Measurements from ENCODE around the gene GOLGA5.
A peak's percentile ranks its signal among the peaks of the same experiment; 100 is the strongest.
"Not testable (repeated sequence)": the region's sequence is repeated elsewhere in the genome, so short reads cannot be mapped to it uniquely, and the experiment has no call there.

Gene GOLGA5

GRCh38 chr14:92778868-92779565 lies 15.1 kb upstream of the GOLGA5 start:
- DNase-seq (ENCODE audit: insufficient read length, low spot score) = not testable (repeated sequence)
- peak; percentile 98 for FAIRE-seq

- no peak for FAIRE-seq
These were observed 13.5 kb upstream of the GOLGA5 start for GRCh38 chr14:92780444-92781232.

GRCh38 chr14:92781350-92781749 lies 12.8 kb upstream of the GOLGA5 start:
- no peak for FAIRE-seq
- no peak for DNase-seq (ENCODE audit: insufficient read length, low spot score)

More at GRCh38 chr14:92780444-92781232, 13.5 kb upstream of the GOLGA5 start:
- no peak for DNase-seq (ENCODE audit: insufficient read length, low spot score)

- DNase-seq (ENCODE audit: insufficient read length, low spot score) (no peak), FAIRE-seq (peak; percentile 96)
These were observed 10.2 kb upstream of the GOLGA5 start for GRCh38 chr14:92783813-92784431.

GRCh38 chr14:92785667-92786426 lies 8.3 kb upstream of the GOLGA5 start:
- no peak for FAIRE-seq
- no peak for DNase-seq (ENCODE audit: insufficient read length, low spot score)

GRCh38 chr14:92786427-92786756 lies 7.7 kb upstream of the GOLGA5 start:
- FAIRE-seq (no peak), DNase-seq (ENCODE audit: insufficient read length, low spot score) (no peak)

GRCh38 chr14:92787554-92787953 lies 6.6 kb upstream of the GOLGA5 start:
- DNase-seq (ENCODE audit: insufficient read length, low spot score) (no peak), FAIRE-seq (no peak)

GRCh38 chr14:92789457-92790089 lies 4.5 kb upstream of the GOLGA5 start:
- FAIRE-seq (no peak), DNase-seq (ENCODE audit: insufficient read length, low spot score) (no peak)

- FAIRE-seq = no peak
- DNase-seq (ENCODE audit: insufficient read length, low spot score) = no peak
These were observed 1.2 kb upstream of the GOLGA5 start for GRCh38 chr14:92792885-92793284.

GRCh38 chr14:92794547-92794941 lies 439 bp downstream of the GOLGA5 start:
- DNase-seq (ENCODE audit: insufficient read length, low spot score) = no peak
- FAIRE-seq = no peak

GRCh38 chr14:92794961-92795360 lies 856 bp downstream of the GOLGA5 start:
- FAIRE-seq = no peak

GRCh38 chr14:92797935-92798653 lies 4.0 kb downstream of the GOLGA5 start:
- FAIRE-seq (no peak), DNase-seq (ENCODE audit: insufficient read length, low spot score) (no peak)

More at GRCh38 chr14:92794961-92795360, 856 bp downstream of the GOLGA5 start:
- DNase-seq (ENCODE audit: insufficient read length, low spot score) = no peak

- DNase-seq (ENCODE audit: insufficient read length, low spot score) (no peak), FAIRE-seq (no peak)
These were observed 4.7 kb downstream of the GOLGA5 start for GRCh38 chr14:92798811-92799210.

GRCh38 chr14:92800012-92800411 lies 5.9 kb downstream of the GOLGA5 start:
- FAIRE-seq (peak; percentile 60), DNase-seq (ENCODE audit: insufficient read length, low spot score) (no peak)

GRCh38 chr14:92800525-92800924 lies 6.4 kb downstream of the GOLGA5 start:
- no peak for FAIRE-seq

GRCh38 chr14:92801917-92802316 lies 7.8 kb downstream of the GOLGA5 start:
- no peak for FAIRE-seq
- DNase-seq (ENCODE audit: insufficient read length, low spot score) = no peak

More at GRCh38 chr14:92800525-92800924, 6.4 kb downstream of the GOLGA5 start:
- DNase-seq (ENCODE audit: insufficient read length, low spot score) = no peak

GRCh38 chr14:92802678-92803077 lies 8.6 kb downstream of the GOLGA5 start:
- DNase-seq (ENCODE audit: insufficient read length, low spot score) (no peak), FAIRE-seq (no peak)

GRCh38 chr14:92813201-92813600 lies 19.1 kb downstream of the GOLGA5 start:
- FAIRE-seq = no peak
- DNase-seq (ENCODE audit: insufficient read length, low spot score) = no peak

GRCh38 chr14:92819011-92819597 lies 25.0 kb downstream of the GOLGA5 start:
- DNase-seq (ENCODE audit: insufficient read length, low spot score) = no peak
- no peak for FAIRE-seq

All from GM19239 (cell line).